ENCODE data around the gene ZNF358.

ZNF358 gene

GRCh38 chr19:7524523-7524922 lies 8.6 kb downstream of the ZNF358 start:
- DNase-seq: no peak
- no peak overlapping the region for H3K27ac ChIP-seq
- no peaks in the 10 kb centered on the region for H3K27me3 ChIP-seq (replicated peaks)
- no peak for TF ChIP-seq CTCF (IDR thresholded peaks at IDR 0.05; ENCODE audit: low read depth, low read length, missing control alignments)
- peaks cover 12% of the 10 kb centered on the region for H3K36me3 ChIP-seq (replicated peaks)
- no peak overlapping the region for H3K4me3 ChIP-seq (ENCODE audit: low read depth, low read length)
- in situ Hi-C loops (cut with HindIII; ENCODE audit: low pct_ligation_motif_present, low sequenced_read_pairs): no loop called here

DNA sequence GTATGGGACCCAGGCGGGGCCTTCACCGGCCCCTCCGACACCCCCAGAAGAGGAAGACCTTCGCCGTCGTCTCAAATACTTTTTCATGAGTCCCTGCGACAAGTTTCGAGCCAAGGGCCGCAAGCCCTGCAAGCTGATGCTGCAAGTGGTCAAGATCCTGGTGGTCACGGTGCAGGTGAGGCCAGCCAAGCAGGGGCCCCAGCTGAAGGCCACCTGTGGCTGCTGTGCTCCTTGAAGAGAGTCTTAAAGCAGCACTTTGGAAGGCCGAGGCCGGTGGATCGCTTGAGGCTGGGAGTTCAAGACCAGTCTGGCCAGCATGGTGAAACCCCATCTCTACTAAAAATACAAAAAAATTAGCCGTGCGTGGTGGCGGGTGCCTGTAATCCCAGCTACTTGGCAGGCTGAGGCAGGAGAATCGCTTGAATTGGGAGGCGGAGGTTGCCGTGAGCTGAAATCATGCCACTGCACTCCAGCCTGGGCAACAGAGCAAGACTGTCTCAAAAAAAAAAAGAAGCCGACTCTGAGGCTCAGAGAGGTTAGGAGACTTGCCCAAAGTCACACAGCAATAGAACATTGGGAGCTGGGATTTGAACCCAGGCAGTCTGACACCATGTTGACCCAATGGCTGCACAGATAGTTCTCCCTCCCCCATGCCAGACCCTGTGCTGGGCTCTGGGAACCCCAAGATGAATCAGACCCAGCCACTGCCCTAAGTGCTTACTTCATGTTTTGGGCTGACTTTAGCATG lies 9.3 kb downstream of the ZNF358 start:
- no peak for DNase-seq
- Histone ChIP-seq H3K27ac (no peak overlapping the region), H3K27me3 (replicated peaks) (no peaks in the 10 kb centered on the region), H3K36me3 (replicated peaks) (peaks cover 14% of the 10 kb centered on the region), H3K4me3 (ENCODE audit: low read depth, low read length) (no peak overlapping the region)
- no peak for TF ChIP-seq CTCF (IDR thresholded peaks at IDR 0.05; ENCODE audit: low read depth, low read length, missing control alignments)
- in situ Hi-C loops (cut with HindIII; ENCODE audit: low pct_ligation_motif_present, low sequenced_read_pairs): no loop called here

GRCh38 chr19:7526059-7526929 lies 10.4 kb downstream of the ZNF358 start:
- Histone ChIP-seq H3K27ac (no peak overlapping the region), H3K27me3 (replicated peaks) (no peaks in the 10 kb centered on the region), H3K36me3 (replicated peaks) (peaks cover 14% of the 10 kb centered on the region), H3K4me3 (ENCODE audit: low read depth, low read length) (no peak overlapping the region)
- no peak for TF ChIP-seq CTCF (IDR thresholded peaks at IDR 0.05; ENCODE audit: low read depth, low read length, missing control alignments)
- in situ Hi-C loops (cut with HindIII; ENCODE audit: low pct_ligation_motif_present, low sequenced_read_pairs): no loop called here
- DNase-seq: no peak

- Histone ChIP-seq H3K27me3 (replicated peaks) (no peaks in the 10 kb centered on the region), H3K27ac (no peak overlapping the region), H3K4me3 (ENCODE audit: low read depth, low read length) (no peak overlapping the region), H3K36me3 (replicated peaks) (peaks cover 14% of the 10 kb centered on the region)
- in situ Hi-C loops (cut with HindIII; ENCODE audit: low pct_ligation_motif_present, low sequenced_read_pairs): no loop called here
- no peak for TF ChIP-seq CTCF (IDR thresholded peaks at IDR 0.05; ENCODE audit: low read depth, low read length, missing control alignments)
- no peak for DNase-seq
Observed at GRCh38 chr19:7527516-7528191, 11.8 kb downstream of the ZNF358 start.

- in situ Hi-C loops (cut with HindIII; ENCODE audit: low pct_ligation_motif_present, low sequenced_read_pairs): no loop called here
- Histone ChIP-seq H3K36me3 (replicated peaks) (peaks cover 14% of the 10 kb centered on the region), H3K27me3 (replicated peaks) (no peaks in the 10 kb centered on the region), H3K27ac (no peak overlapping the region), H3K4me3 (ENCODE audit: low read depth, low read length) (no peak overlapping the region)
- DNase-seq: no peak
- TF ChIP-seq CTCF (IDR thresholded peaks at IDR 0.05; ENCODE audit: low read depth, low read length, missing control alignments): no peak
Observed at GRCh38 chr19:7528192-7528519, 12.3 kb downstream of the ZNF358 start.
